Kidney (tissue), 14 donors: ENCODE results near the gene HCN2. TPM values are rescaled to one million over a fixed set of nuclear protein-coding genes. Genes with fewer than 3 reads are reported as not detected.

Experiments
- DNase-seq, 5 donors: peaks; one replicate each; pipeline ENCODE4 v3.0.0-alpha.2; 2013 to 2020
- FAIRE-seq: peaks from 2 replicates; lab custom pipeline; 2012; peaks lifted over from hg19 to GRCh38; lab: Jason Lieb, UNC
- H3K27ac ChIP-seq, 2 donors: one replicate each; pipeline ENCODE4 v1.7.0; 2013; ENCODE audit warnings: low read depth in 2 of 2, low read length in 2 of 2, inconsistent platforms in 1 of 2
- H3K27me3 ChIP-seq: one replicate; pipeline ENCODE4 v1.7.1; 2013; ENCODE audit warnings: low read length, inconsistent platforms; ENCODE audit not compliant: control insufficient read depth, insufficient read depth
- H3K36me3 ChIP-seq, 3 donors: one replicate each; pipeline versions ENCODE4 v1.7.0 to v1.7.1; 2013; ENCODE audit warnings: low read length in 3 of 3, control low read depth in 1 of 3, inconsistent platforms in 1 of 3; ENCODE audit not compliant: insufficient read depth in 3 of 3, control insufficient read depth in 2 of 3
- H3K4me1 ChIP-seq, 3 donors: one replicate each; pipeline versions ENCODE4 v1.7.0 to v1.7.1; 2013; ENCODE audit warnings: low read length in 3 of 3, inconsistent platforms in 1 of 3, low read depth in 1 of 3; ENCODE audit not compliant: control insufficient read depth in 2 of 3, insufficient read depth in 2 of 3
- H3K4me3 ChIP-seq, 3 donors: one replicate each; pipeline versions ENCODE4 v1.7.0 to v1.8.1; 2013; ENCODE audit warnings: low read length in 3 of 3, control low read depth in 1 of 3, inconsistent platforms in 1 of 3
- H3K9ac ChIP-seq, 3 donors: one replicate each; pipeline versions ENCODE4 v1.7.0 to v1.7.1; 2013; ENCODE audit warnings: low read length in 3 of 3, control low read depth in 1 of 3, inconsistent platforms in 1 of 3
- H3K9me3 ChIP-seq, 3 donors: one replicate each; pipeline versions ENCODE4 v1.7.0 to v1.7.1; 2013; ENCODE audit warnings: low read length in 3 of 3, control low read depth in 1 of 3, inconsistent platforms in 1 of 3; ENCODE audit not compliant: control insufficient read depth in 2 of 3, insufficient read depth in 1 of 3
- CTCF ChIP-seq: IDR thresholded peaks from 3 replicates; pipeline ENCODE4 v1.5.1; 2012; ENCODE audit warnings: mild to moderate bottlenecking, moderate library complexity, borderline replicate concordance; ENCODE audit not compliant: insufficient read depth; ENCODE audit errors: extremely low read depth
- intact Hi-C: fragments of 100-400 bp; cut with DNase I; formaldehyde crosslinking; loops from one replicate; pipeline ENCODE4 v1.11.1; 2022
- polyA plus RNA-seq: library from polyadenylated mRNA; stranded (reverse); fragments of 350-450 nt; fragmentation: Illumina TruSeq; extraction: RNeasy Lipid Tissue Mini Kit (QIAGEN cat#74804); gene quantifications from one replicate; pipeline ENCODE4 v1.2.3, GENCODE V29; 2014; ENCODE audit warnings: low read depth, low replicate concordance; ENCODE audit not compliant: insufficient read depth
- total RNA-seq: library from RNA; stranded (reverse); fragmentation: NEBNext Ultra II Directional; extraction: Animal tissue kit (Norgen Biotek cat#: 25700); gene quantifications from one replicate; pipeline ENCODE4 v1.2.1, GENCODE V29; 2021
- donor health status: control.
- donor health status: control.
- donor health status: control.
- donor health status: control.
- donor health status: control.
- donor health status: DM: yes; HTN: yes; CAD: no.
- donor health status: Normal renal cell carcinoma (clear cell type).

HCN2 gene
- total and polyA plus RNA-seq, 2 donors from 2014 or later: 0.31 to 1.3 TPM

- FAIRE-seq: no peak
- TF ChIP-seq CTCF: no peak
- peaks cover 0 to 10% (median 0%) of the 10 kb centered on the region in 3 donors for H3K36me3 ChIP-seq
Observed at GRCh38 chr19:648904-649801, 59.5 kb downstream of the HCN2 start.

GRCh38 chr19:650121-650520 is 60.4 kb downstream of the HCN2 start:
- no peak for DNase-seq
- Histone ChIP-seq H3K27ac (no peak overlapping the region), H3K27me3 (no peaks in the 10 kb centered on the region), H3K36me3 (peaks cover 0 to 10% (median 0%) of the 10 kb centered on the region in 3 donors), H3K9me3 (no peaks in the 10 kb centered on the region), H3K4me1 (no peaks in the 10 kb centered on the region), H3K9ac (no peak overlapping the region), H3K4me3 (no peak overlapping the region)
- intact Hi-C loops: no loop called here
- no peak for TF ChIP-seq CTCF
- no peak for FAIRE-seq

More at GRCh38 chr19:648904-649801, 59.5 kb downstream of the HCN2 start:
- DNase-seq: no peak
- intact Hi-C loops: no loop called here
- H3K27ac ChIP-seq: no peak overlapping the region
- H3K9ac ChIP-seq: no peak overlapping the region
- H3K4me1 ChIP-seq: no peaks in the 10 kb centered on the region
- H3K27me3 ChIP-seq: no peaks in the 10 kb centered on the region
- H3K9me3 ChIP-seq: no peaks in the 10 kb centered on the region
- H3K4me3 ChIP-seq: no peak overlapping the region

GRCh38 chr19:651114-651818 is 61.6 kb downstream of the HCN2 start:
- H3K36me3 ChIP-seq: peaks cover 0 to 10% (median 0%) of the 10 kb centered on the region in 3 donors
- no peaks in the 10 kb centered on the region for H3K4me1 ChIP-seq
- no peaks in the 10 kb centered on the region for H3K27me3 ChIP-seq
- intact Hi-C loops: no loop called here
- no peaks in the 10 kb centered on the region for H3K9me3 ChIP-seq
- no peak overlapping the region for H3K4me3 ChIP-seq
- no peak for FAIRE-seq
- no peak overlapping the region for H3K9ac ChIP-seq
- no peak overlapping the region for H3K27ac ChIP-seq
- no peak for TF ChIP-seq CTCF
- DNase-seq: no peak
